ENCODE measurements around the gene SMARCB1.

The SMARCB1 gene

GRCh38 chr22:23831781-23832180 lies 45.0 kb downstream of the SMARCB1 start:
- DNase-seq (ENCODE audit: low spot score), result no peak

GRCh38 chr22:23832226-23833016 lies 45.7 kb downstream of the SMARCB1 start:
- DNase-seq (ENCODE audit: low spot score), result no peak

DNA sequence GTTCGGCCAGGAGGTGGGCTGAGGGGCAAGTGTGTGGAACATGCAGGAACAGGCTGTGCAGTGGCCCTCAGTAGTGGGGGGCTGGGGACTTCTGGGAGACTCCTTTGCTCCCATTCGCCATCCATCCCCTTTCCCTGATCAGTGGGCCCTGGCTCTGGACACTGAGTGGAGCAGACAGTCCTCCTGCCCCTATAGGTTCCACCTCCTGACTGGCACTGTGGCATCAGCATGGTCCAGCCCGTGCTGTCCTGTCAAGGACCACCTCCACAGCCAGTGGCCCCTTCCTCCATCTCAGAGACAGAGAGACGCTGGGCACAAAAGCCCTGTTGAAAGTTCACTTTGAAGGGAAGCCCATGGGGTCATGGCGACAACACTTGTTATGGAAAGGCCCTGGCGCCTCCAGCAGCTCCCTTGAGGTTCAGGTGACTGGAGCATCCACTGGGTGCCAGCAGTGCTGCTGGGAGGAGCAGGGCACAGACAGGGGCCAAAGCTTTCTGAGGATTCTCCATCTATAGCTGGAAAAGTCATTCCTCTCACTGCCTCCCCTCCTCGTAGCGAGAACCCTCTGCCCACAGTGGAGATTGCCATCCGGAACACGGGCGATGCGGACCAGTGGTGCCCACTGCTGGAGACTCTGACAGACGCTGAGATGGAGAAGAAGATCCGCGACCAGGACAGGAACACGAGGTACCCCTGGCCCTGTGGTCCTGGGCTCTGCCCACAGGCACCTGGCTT lies 46.4 kb downstream of the SMARCB1 start:
- DNase-seq (ENCODE audit: low spot score), result no peak

DNA sequence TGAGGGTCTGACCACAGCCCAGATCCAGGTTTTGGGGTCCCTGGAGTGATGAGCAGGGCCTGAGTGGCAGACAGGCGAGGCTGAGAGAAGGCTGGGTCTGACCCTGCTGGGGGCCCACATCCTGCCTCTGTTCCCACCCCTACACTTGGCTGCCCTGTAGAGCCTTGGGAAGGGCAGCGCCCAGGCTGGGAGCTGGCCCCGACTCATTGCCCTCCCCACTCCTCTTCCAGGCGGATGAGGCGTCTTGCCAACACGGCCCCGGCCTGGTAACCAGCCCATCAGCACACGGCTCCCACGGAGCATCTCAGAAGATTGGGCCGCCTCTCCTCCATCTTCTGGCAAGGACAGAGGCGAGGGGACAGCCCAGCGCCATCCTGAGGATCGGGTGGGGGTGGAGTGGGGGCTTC lies 47.1 kb downstream of the SMARCB1 start:
- DNase-seq (ENCODE audit: low spot score), result no peak

DNA sequence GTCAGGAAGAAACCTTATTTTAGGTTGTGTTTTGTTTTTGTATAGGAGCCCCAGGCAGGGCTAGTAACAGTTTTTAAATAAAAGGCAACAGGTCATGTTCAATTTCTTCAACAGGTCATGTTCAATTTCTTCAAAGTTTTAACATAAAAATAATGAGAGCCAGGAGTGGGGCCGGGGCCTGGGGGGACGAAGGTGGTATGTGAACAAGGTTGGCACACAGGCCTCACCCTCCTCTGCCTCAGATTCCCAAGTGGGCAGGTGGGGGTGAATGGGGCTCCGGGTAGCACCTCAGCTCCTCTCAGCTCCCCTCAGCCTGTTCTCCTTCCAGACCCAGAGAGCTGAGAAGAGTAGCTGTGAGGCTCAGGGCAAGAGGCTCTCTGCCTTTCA lies 47.6 kb downstream of the SMARCB1 start:
- DNase-seq (ENCODE audit: low spot score), result no peak

DNA sequence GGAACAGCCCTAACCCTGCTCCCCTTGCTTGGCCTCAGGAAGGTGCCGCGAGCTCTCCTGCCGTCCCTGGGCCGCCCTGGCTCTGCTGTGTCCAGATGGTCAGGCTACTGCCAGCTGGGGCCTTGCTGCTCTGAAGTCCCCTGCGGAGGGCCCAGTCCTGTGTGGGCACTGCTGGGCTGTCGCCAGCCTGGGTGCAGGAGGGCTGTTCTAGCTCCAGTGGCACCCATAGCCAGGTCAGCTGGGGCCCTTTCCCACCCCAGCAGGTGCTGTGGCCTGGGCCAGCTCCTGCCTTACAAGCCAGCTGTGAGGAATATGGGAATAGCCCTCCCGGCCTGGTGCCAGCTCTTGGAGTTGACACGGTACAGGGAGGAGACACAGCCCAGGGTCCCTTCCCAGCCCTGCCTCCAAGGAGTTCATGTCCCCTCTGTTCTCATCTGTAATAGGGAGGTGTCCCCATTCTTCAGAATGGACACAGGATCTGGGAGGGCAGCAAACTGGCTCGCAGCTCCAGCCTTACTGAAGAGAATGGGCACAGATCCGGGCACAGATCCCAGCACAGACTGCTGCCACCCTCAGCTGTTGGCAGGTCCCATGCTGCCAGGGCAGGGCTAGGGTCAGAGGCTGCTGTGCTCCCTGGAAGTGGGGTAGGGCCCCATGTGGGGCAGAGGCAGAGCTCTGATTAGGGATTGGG lies 48.2 kb downstream of the SMARCB1 start:
- no peak for DNase-seq (ENCODE audit: low spot score)

DNA sequence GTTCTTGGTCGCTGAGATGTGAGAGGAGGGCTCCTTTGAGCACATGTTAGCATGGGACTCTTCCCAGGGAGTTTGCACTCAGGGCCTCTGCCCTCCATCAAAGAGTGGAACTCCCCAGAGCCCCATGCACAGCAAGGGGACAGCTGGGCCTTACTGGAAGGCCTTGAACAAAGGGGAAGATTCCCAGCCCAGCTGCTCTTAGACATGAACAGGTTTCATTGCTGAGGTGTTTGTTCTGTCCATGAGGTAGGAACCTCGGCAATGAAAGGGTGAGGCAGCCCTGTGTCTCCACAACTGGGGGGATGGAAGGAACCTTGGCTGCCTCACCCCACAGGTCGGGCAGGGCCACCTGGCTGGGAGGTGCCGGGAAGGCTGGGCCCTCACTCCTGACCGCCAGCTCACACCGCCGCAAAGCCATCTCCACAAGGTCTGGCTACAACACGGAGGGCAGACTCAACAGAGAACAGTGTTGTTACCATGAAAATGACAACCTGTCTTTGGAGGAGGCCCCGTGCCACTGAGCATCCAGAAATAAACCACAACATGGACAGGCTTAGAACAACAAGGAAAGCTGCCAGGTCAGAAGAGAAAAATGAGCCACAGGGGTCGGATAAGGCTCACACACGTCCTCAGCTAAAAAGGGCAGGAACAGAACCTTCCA lies 48.8 kb downstream of the SMARCB1 start:
- DNase-seq (ENCODE audit: low spot score), result no peak

- DNase-seq (ENCODE audit: low spot score), result no peak
Measured at GRCh38 chr22:23836281-23836680, 49.5 kb downstream of the SMARCB1 start.

DNA sequence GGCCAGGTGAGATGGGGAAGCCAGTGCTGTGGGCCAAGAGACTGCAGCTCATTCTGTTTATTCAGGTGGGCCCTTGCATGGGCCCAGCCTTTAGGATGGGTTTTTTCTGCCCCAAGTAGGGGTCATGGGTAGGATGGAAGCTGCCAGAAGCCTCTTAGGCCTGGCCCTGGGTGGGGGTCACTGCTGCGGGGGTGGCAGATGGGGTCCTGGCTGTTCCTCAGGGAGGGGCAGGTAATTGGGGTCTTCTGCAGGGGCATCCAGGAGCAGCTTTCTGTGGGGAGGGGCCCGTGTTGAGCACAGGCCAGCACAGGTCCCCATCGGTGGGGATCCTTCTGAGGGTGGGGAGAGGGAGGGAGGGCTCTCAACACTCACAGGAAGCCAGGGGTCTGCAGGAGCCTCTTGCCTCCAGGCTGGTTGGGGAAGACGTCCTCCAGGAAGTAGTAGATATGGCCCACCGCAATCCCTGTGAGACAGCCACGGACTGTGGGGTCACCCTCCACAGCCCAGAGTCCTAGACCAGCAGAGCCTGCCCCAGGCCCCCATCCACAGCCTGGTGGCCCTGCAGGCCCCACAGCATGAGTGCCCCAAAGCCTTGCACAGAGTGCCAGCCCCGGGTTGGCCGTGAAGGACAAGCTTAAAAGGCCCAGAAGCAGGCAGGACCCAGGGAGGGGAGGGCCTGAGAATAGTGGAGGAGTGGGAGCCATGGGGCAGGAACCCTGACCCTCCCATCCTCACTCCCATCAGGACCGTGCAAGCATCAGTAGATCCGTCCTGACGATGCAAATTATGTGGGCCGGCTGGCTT lies 50.1 kb downstream of the SMARCB1 start:
- no peak for DNase-seq (ENCODE audit: low spot score)

- peak; percentile 33 for DNase-seq (ENCODE audit: low spot score)
Measured at GRCh38 chr22:23837496-23837859, 50.7 kb downstream of the SMARCB1 start.

DNA sequence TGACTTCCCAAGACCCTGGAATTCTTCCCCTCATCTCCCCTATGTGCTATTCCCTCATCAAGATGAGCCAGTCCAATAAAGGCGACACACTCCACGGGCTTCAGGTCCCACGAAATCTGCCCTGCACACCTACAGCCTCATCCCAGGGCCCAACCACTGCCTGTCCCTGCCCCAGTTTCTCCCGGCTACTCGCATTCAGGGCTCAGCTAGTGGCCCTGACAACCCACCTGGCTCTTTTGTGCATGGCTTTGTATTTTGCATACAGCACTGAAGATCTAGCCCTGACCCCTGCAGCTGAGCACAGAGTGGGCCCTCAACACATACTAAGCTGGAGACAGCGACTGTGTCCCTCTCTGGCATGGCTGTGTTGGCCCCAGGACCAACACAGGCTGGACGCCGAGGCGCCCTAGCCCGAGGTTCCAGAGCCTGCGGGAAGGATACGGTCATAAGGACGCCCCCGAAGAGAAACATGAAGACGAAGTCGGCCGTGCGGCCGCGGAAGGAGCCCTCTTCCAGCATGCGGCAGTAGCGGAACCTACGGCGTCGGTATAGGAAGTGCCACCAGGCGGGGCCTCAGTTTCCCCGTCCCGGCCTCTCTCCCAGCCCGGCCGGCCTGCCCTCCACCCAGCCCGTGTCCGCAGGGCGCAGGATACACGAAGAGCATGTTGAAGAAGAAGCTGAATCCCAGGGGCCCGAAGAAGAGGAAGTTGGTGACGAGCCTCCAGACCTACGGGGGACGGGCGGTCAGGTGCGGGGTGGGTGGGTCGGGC lies 51.3 kb downstream of the SMARCB1 start:
- peak; percentile 64 for DNase-seq (ENCODE audit: low spot score)

GRCh38 chr22:23838681-23839468 lies 52.1 kb downstream of the SMARCB1 start, which contains the start of gene DERL3:
Gene DERL3 (minus strand): TSS chr22:23839006. CDS start chr22:23838987, 19 bp downstream.
- peak; percentile 99 for DNase-seq (ENCODE audit: low spot score)

DNA sequence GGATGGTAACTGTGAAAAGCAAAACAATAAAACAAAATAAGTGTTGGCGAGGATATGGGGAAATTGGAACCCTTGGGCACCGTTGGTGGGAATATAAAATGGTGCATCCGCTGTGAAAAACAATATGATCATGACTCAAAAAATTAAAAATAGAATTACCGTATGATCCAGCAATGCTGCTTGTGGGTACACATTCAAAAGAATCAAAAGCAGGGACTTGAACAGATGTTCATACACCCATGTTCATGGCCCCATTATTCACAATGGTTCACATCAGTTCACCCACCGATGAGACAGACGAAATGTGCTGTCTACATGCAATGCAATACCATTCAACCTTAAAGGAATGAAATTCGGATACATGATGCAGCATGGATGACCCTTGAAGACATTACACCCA lies 53.3 kb downstream of the SMARCB1 start:
- peak; percentile 32 for DNase-seq (ENCODE audit: low spot score)

- DNase-seq (ENCODE audit: low spot score), result no peak
Measured at GRCh38 chr22:23841292-23841691, 54.5 kb downstream of the SMARCB1 start.

DNA sequence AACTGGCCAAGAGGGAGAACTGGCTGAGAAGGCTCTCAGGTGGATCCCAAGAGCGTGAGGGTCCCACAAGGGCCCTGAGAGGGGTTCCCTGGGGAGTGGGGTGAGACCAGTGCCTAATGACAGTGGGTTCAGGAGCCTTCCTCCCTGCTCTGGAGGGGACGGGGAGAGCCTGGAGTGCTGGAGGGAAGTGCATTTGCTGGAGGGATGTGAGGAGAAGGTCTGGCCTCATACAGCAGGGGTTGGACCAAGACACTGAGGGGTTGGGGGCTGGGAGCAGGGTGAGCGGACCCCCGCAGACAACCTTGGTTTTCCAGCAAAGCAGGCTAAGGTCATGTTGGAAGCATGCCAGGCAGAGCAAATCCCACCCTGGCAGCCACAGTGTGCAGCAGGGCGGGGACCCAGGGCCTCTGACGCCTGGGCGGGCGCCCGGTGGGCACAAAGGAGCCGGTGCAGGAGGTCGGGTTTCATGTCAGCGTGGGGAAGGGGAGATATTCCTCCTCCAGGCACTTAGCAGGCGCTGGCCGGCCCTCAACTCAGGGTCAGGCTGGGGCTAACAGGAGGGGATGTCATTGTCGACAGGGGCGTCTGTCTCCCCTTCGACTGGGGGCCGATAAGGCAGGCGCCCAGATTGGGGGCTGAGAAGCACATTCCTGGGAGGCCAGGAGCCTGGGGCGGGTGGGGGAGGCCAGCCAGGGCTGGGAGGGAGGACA lies 55.1 kb downstream of the SMARCB1 start:
- no peak for DNase-seq (ENCODE audit: low spot score)

GRCh38 chr22:23842599-23842998 lies 55.8 kb downstream of the SMARCB1 start:
- no peak for DNase-seq (ENCODE audit: low spot score)

GRCh38 chr22:23844739-23845202 lies 58.0 kb downstream of the SMARCB1 start:
- DNase-seq (ENCODE audit: low spot score), result no peak

GRCh38 chr22:23845265-23846080 lies 58.7 kb downstream of the SMARCB1 start:
- no peak for DNase-seq (ENCODE audit: low spot score)
